Neuronal stem cell (in vitro differentiated cells): ENCODE measurements around the gene SPIRE2.
A peak's percentile ranks its signal among the peaks of the same experiment; 100 is the strongest.
"Not testable (repeated sequence)": the region's sequence is repeated elsewhere in the genome, so short reads cannot be mapped to it uniquely, and the experiment has no call there.

Source experiments
- DNase-seq: peaks from one replicate; pipeline ENCODE4 v3.0.0-alpha.2; 2013; ENCODE audit warnings: low spot score
- H2AFZ ChIP-seq: one replicate; pipeline ENCODE4 v1.6.1; 2013; ENCODE audit warnings: mild to moderate bottlenecking, low read length, inconsistent platforms
- H2AK5ac ChIP-seq: 2 replicates; pipeline ENCODE4 v1.6.1; 2013; ENCODE audit warnings: low read depth, mild to moderate bottlenecking, inconsistent platforms, low read length, moderate library complexity, mixed read lengths
- H2BK120ac ChIP-seq: 2 replicates; pipeline ENCODE4 v1.6.1; 2013; ENCODE audit warnings: low read depth, mild to moderate bottlenecking, inconsistent platforms, low read length, moderate library complexity, mixed read lengths
- H2BK12ac ChIP-seq: one replicate; pipeline ENCODE4 v1.6.1; 2013; ENCODE audit warnings: low read length, inconsistent platforms
- H2BK15ac ChIP-seq: 2 replicates; pipeline ENCODE4 v1.6.1; 2013; ENCODE audit warnings: mild to moderate bottlenecking, low read length, inconsistent platforms, mixed read lengths
- H2BK5ac ChIP-seq: one replicate; pipeline ENCODE4 v1.6.1; 2013; ENCODE audit warnings: inconsistent platforms, mild to moderate bottlenecking, low read length, moderate library complexity
- H3K14ac ChIP-seq: one replicate; pipeline ENCODE4 v1.6.1; 2013; ENCODE audit warnings: low read length, inconsistent platforms
- H3K18ac ChIP-seq: 2 replicates; pipeline ENCODE4 v1.6.1; 2013; ENCODE audit warnings: low read length, inconsistent platforms
- H3K23ac ChIP-seq: 2 replicates; pipeline ENCODE4 v1.6.1; 2013; ENCODE audit warnings: low read depth, mild to moderate bottlenecking, mixed read lengths, low read length, inconsistent platforms; ENCODE audit not compliant: poor library complexity
- H3K27ac ChIP-seq: replicated peaks from 3 replicates; pipeline ENCODE4 v1.5.1; 2013; ENCODE audit warnings: low read length, inconsistent platforms
- H3K27me3 ChIP-seq, 3 experiments: 2 replicates each; pipeline ENCODE4 v1.6.1; 2013; ENCODE audit warnings: low read length in 3 of 3, mild to moderate bottlenecking in 2 of 3, inconsistent platforms in 1 of 3, low read depth in 1 of 3, mixed read lengths in 1 of 3, moderate library complexity in 1 of 3; ENCODE audit not compliant: control insufficient read depth in 3 of 3, insufficient read depth in 3 of 3
- H3K36me3 ChIP-seq, 2 donors: replicated peaks in 1 of 2; 2 replicates each; pipeline ENCODE4 v1.6.1; 2013; ENCODE audit warnings: low read length in 2 of 2; ENCODE audit not compliant: control insufficient read depth in 2 of 2, insufficient read depth in 2 of 2
- H3K4ac ChIP-seq: 2 replicates; pipeline ENCODE4 v1.6.1; 2013; ENCODE audit warnings: inconsistent platforms, mild to moderate bottlenecking, low read length, moderate library complexity
- H3K4me1 ChIP-seq, 2 donors: 1 replicate in 1 of 2; 2 replicates in 1 of 2; pipeline ENCODE4 v1.6.1; 2013; ENCODE audit warnings: low read length in 2 of 2, low read depth in 1 of 2; ENCODE audit not compliant: control insufficient read depth in 2 of 2, insufficient read depth in 1 of 2
- H3K4me2 ChIP-seq: one replicate; pipeline ENCODE4 v1.6.1; 2013; ENCODE audit warnings: mild to moderate bottlenecking, low read length, inconsistent platforms; ENCODE audit not compliant: insufficient read depth, poor library complexity, severe bottlenecking
- H3K4me3 ChIP-seq, 2 donors: 2 replicates each; pipeline ENCODE4 v1.5.1; 2013; ENCODE audit warnings: low read length in 2 of 2, mild to moderate bottlenecking in 2 of 2, inconsistent platforms in 1 of 2, moderate library complexity in 1 of 2
- H3K79me1 ChIP-seq: one replicate; pipeline ENCODE4 v1.6.1; 2013; ENCODE audit warnings: low read depth, mild to moderate bottlenecking, inconsistent platforms, low read length, moderate library complexity
- H3K9ac ChIP-seq: one replicate; pipeline ENCODE4 v1.6.1; 2013; ENCODE audit warnings: mild to moderate bottlenecking, low read depth, low read length, inconsistent platforms; ENCODE audit not compliant: poor library complexity
- H3K9me3 ChIP-seq, 2 donors: replicated peaks in 1 of 2; 2 replicates each; pipeline versions ENCODE3 to v1.6.1; 2013; ENCODE audit warnings: low read length in 2 of 2, mild to moderate bottlenecking in 2 of 2, inconsistent platforms in 1 of 2, low read depth in 1 of 2, mixed read lengths in 1 of 2, moderate library complexity in 1 of 2; ENCODE audit not compliant: control insufficient read depth in 2 of 2, insufficient read depth in 1 of 2
- H4K8ac ChIP-seq: one replicate; pipeline ENCODE4 v1.6.1; 2013; ENCODE audit warnings: low read depth, mild to moderate bottlenecking, inconsistent platforms, low read length, moderate library complexity
- H4K91ac ChIP-seq: one replicate; pipeline ENCODE4 v1.6.1; 2013; ENCODE audit warnings: low read length, low read depth, mild to moderate bottlenecking, inconsistent platforms; ENCODE audit not compliant: poor library complexity
- WGBS, 2 donors: extraction: QIAGEN DNeasy Blood & Tissue Kit; methylation state at CpG; one replicate each; pipeline ENCODE4 v1.1.7; 2013; ENCODE audit warnings: missing lambda C conversion rate in 2 of 2, mixed read lengths in 1 of 2; ENCODE audit not compliant: insufficient read length in 2 of 2, insufficient replicate concordance in 1 of 2; ENCODE audit errors: extremely low coverage in 2 of 2; 5-methylcytosine and 5-hydroxymethylcytosine counted together

Gene SPIRE2

GRCh38 chr16:89787365-89787805, 40.9 kb upstream of the SPIRE2 start:
- Histone ChIP-seq H3K14ac (no peak overlapping the region), H4K8ac (no peak overlapping the region), H2AFZ (no peak overlapping the region), H3K4me2 (no peak overlapping the region), H3K36me3 (peaks cover 35 to 98% of the 10 kb centered on the region in 2 donors), H3K9me3 (no peaks in the 10 kb centered on the region), H2BK5ac (no peak overlapping the region), H3K27ac (no peak overlapping the region), H3K4me1 (no peaks in the 10 kb centered on the region), H2AK5ac (no peak overlapping the region), H3K27me3 (no peaks in the 10 kb centered on the region), H3K4me3 (no peak overlapping the region), H3K9ac (no peak overlapping the region), H3K18ac (no peak overlapping the region), H2BK15ac (no peak overlapping the region), H2BK120ac (no peak overlapping the region), H3K4ac (no peak overlapping the region), H3K79me1 (peaks cover 4% of the 10 kb centered on the region), H4K91ac (no peak overlapping the region), H3K23ac (no peak overlapping the region), H2BK12ac (no peak overlapping the region)
- no peak for DNase-seq
- no CpG with 5 or more reads among the region's 9 CpGs for WGBS, 2 donors

- peaks cover 22 to 99% of the 10 kb centered on the region in 2 donors for H3K36me3 ChIP-seq
- WGBS, 2 donors: no CpG with 5 or more reads among the region's 16 CpGs
Measured at GRCh38 chr16:89791278-89791995, 36.8 kb upstream of the SPIRE2 start.

GRCh38 chr16:89793092-89793491, 35.2 kb upstream of the SPIRE2 start:
- not testable (repeated sequence) for H2AK5ac ChIP-seq, DNase-seq, H3K9ac ChIP-seq, H3K18ac ChIP-seq, H2BK5ac ChIP-seq, H3K23ac ChIP-seq, H3K14ac ChIP-seq, H3K4me3 ChIP-seq, H4K91ac ChIP-seq, H3K4ac ChIP-seq, H2BK12ac ChIP-seq, H3K4me2 ChIP-seq, H3K9me3 ChIP-seq, H2BK120ac ChIP-seq, H2AFZ ChIP-seq, H3K79me1 ChIP-seq, H3K4me1 ChIP-seq, H3K27me3 ChIP-seq, H3K27ac ChIP-seq, H4K8ac ChIP-seq, H2BK15ac ChIP-seq
- H3K36me3 ChIP-seq: peaks cover 18 to 98% of the 10 kb centered on the region in 2 donors
- no CpG with 5 or more reads among the region's 12 CpGs for whole genome bisulfite sequencing, 2 donors

More at GRCh38 chr16:89791278-89791995, 36.8 kb upstream of the SPIRE2 start:
- DNase-seq: no peak
- peaks cover 4% of the 10 kb centered on the region for H3K79me1 ChIP-seq
- no peak overlapping the region for H2AK5ac ChIP-seq
- no peaks in the 10 kb centered on the region for H3K4me1 ChIP-seq
- H3K23ac ChIP-seq: no peak overlapping the region
- no peak overlapping the region for H3K14ac ChIP-seq
- no peak overlapping the region for H3K4me3 ChIP-seq
- H3K4me2 ChIP-seq: no peak overlapping the region
- H3K27me3 ChIP-seq: no peaks in the 10 kb centered on the region
- H2AFZ ChIP-seq: no peak overlapping the region
- H3K4ac ChIP-seq: no peak overlapping the region
- no peak overlapping the region for H3K27ac ChIP-seq
- no peak overlapping the region for H3K18ac ChIP-seq
- H2BK12ac ChIP-seq: no peak overlapping the region
- H3K9me3 ChIP-seq: no peaks in the 10 kb centered on the region
- no peak overlapping the region for H2BK15ac ChIP-seq
- no peak overlapping the region for H4K8ac ChIP-seq
- H2BK120ac ChIP-seq: no peak overlapping the region
- H3K9ac ChIP-seq: no peak overlapping the region
- H2BK5ac ChIP-seq: peak overlapping the region; percentile 53
- no peak overlapping the region for H4K91ac ChIP-seq

GRCh38 chr16:89793955-89794354, 34.3 kb upstream of the SPIRE2 start:
- no peaks in the 10 kb centered on the region for H3K27me3 ChIP-seq
- no peak overlapping the region for H3K23ac ChIP-seq
- no peak overlapping the region for H3K4me2 ChIP-seq
- H3K9ac ChIP-seq: no peak overlapping the region
- no peak overlapping the region for H2BK15ac ChIP-seq
- H3K36me3 ChIP-seq: peaks cover 25 to 98% of the 10 kb centered on the region in 2 donors
- H2BK120ac ChIP-seq: no peak overlapping the region
- no peak overlapping the region for H3K14ac ChIP-seq
- no peak overlapping the region for H3K4me3 ChIP-seq
- H3K4me1 ChIP-seq: no peaks in the 10 kb centered on the region
- no peak overlapping the region for H3K18ac ChIP-seq
- no peaks in the 10 kb centered on the region for H3K9me3 ChIP-seq
- H2BK5ac ChIP-seq: no peak overlapping the region
- H3K4ac ChIP-seq: no peak overlapping the region
- no peak overlapping the region for H2AK5ac ChIP-seq
- no peak for DNase-seq
- no peak overlapping the region for H2BK12ac ChIP-seq
- H3K79me1 ChIP-seq: no peaks in the 10 kb centered on the region
- no peak overlapping the region for H3K27ac ChIP-seq
- no CpG with 5 or more reads among the region's 7 CpGs for WGBS, 2 donors
- H2AFZ ChIP-seq: no peak overlapping the region
- H4K8ac ChIP-seq: no peak overlapping the region
- H4K91ac ChIP-seq: no peak overlapping the region
